Mesothelial cell of epicardium (in vitro differentiated cells): ENCODE results near the gene C5orf34. TPM values are rescaled to one million over a fixed set of nuclear protein-coding genes. Genes with fewer than 3 reads are reported as not detected.
"Not testable (repeated sequence)": the region's sequence is repeated elsewhere in the genome, so short reads cannot be mapped to it uniquely, and the experiment has no call there.

Source experiments
- DNase-seq, 2 experiments: peaks; one replicate each; pipeline ENCODE4 v3.0.0; 2021; ENCODE audit warnings: low spot score in 2 of 2; ENCODE audit not compliant: unreplicated experiment in 2 of 2
- H3K27ac Mint-ChIP-seq: 2 replicates; pipeline ENCODE4 v1.8.0; 2021; ENCODE audit warnings: mixed read lengths
- H3K27me3 Mint-ChIP-seq: 2 replicates; pipeline ENCODE4 v1.8.0; 2021; ENCODE audit warnings: low read depth, mixed read lengths
- H3K36me3 Mint-ChIP-seq: 2 replicates; pipeline ENCODE4 v1.8.0; 2021; ENCODE audit warnings: mixed read lengths
- H3K4me1 Mint-ChIP-seq: 2 replicates; pipeline ENCODE4 v1.8.0; 2021; ENCODE audit warnings: mixed read lengths
- H3K4me3 Mint-ChIP-seq: 2 replicates; pipeline ENCODE4 v1.8.0; 2021; ENCODE audit warnings: mild to moderate bottlenecking, moderate library complexity, mixed read lengths
- H3K9me3 Mint-ChIP-seq: 2 replicates; pipeline ENCODE4 v1.8.0; 2021; ENCODE audit warnings: mixed read lengths
- total RNA-seq: library from RNA; stranded (reverse); gene quantifications from 3 replicates; pipeline ENCODE4 v1.2.1, GENCODE V29; 2021
- TF ChIP-seq, protein P1 (sequence below): fragments of 200-600 bp; sonication (generic); IDR thresholded peaks from one replicate; pipeline ENCODE4 v1.5.0; 2021; ENCODE audit warnings: antibody characterized with exemption; ENCODE audit not compliant: unreplicated experiment

C5orf34 gene
- total RNA-seq, 1 donor from 2014 or later: 5.5 TPM

- H3K9me3 Mint-ChIP-seq: no peaks in the 10 kb centered on the region
- H3K27ac Mint-ChIP-seq: no peak overlapping the region
- no peaks in the 10 kb centered on the region for H3K4me1 Mint-ChIP-seq
- TF ChIP-seq, protein P1, sequence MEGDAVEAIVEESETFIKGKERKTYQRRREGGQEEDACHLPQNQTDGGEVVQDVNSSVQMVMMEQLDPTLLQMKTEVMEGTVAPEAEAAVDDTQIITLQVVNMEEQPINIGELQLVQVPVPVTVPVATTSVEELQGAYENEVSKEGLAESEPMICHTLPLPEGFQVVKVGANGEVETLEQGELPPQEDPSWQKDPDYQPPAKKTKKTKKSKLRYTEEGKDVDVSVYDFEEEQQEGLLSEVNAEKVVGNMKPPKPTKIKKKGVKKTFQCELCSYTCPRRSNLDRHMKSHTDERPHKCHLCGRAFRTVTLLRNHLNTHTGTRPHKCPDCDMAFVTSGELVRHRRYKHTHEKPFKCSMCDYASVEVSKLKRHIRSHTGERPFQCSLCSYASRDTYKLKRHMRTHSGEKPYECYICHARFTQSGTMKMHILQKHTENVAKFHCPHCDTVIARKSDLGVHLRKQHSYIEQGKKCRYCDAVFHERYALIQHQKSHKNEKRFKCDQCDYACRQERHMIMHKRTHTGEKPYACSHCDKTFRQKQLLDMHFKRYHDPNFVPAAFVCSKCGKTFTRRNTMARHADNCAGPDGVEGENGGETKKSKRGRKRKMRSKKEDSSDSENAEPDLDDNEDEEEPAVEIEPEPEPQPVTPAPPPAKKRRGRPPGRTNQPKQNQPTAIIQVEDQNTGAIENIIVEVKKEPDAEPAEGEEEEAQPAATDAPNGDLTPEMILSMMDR: no peak
- DNase-seq: no peak
- H3K4me3 Mint-ChIP-seq: no peak overlapping the region
- H3K36me3 Mint-ChIP-seq: peaks cover 50% of the 10 kb centered on the region
- H3K27me3 Mint-ChIP-seq: no peaks in the 10 kb centered on the region
Measured at GRCh38 chr5:43530648-43531047, 15.7 kb upstream of the C5orf34 start.

DNA sequence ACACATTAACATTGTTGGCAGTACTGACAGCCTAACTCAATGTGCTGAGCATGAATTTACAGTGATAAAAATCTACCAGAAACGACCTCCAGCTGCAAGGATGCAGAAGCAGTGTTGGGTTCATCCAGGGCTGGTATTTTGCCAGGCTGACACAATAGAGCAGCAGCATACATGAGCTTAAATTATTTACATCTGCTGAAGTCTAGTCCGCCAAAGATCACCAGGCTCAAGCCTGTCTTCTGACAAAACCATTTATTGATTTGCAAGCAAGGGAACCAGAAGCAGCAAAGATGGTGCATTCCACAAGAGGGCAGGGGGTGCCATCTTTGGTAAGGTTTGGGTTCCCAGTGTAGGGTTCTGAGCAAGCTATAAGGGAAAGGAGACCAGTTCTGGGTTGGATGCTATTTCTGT, 8.7 kb upstream of the C5orf34 start:
- Mint-ChIP-seq H3K4me1 (no peaks in the 10 kb centered on the region), H3K27me3 (no peaks in the 10 kb centered on the region), H3K4me3 (no peak overlapping the region), H3K27ac (no peak overlapping the region), H3K9me3 (no peaks in the 10 kb centered on the region), H3K36me3 (peaks cover 46% of the 10 kb centered on the region)
- no peak for DNase-seq
- TF ChIP-seq, protein P1: no peak

DNA sequence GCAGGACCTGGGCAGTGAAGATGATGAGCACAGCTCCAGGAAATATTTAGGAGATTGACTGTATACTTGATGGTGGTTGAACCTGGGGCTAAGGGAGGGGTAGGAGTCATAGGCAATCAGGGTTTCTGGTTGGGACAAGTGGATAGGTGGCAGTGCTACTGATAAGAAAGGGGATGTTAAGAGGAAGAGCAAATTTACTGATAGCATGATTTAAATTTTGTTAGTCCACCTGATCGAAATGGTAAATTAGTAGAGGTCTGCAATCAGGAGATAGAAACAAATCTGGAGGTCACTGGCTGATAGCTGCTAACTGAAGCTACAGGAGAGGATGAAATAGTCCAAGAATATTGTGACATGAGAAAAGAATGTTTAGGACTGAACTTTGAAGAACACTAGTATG, 5.7 kb upstream of the C5orf34 start:
- Mint-ChIP-seq H3K27me3 (no peaks in the 10 kb centered on the region), H3K9me3 (no peaks in the 10 kb centered on the region), H3K4me3 (no peak overlapping the region), H3K27ac (no peak overlapping the region), H3K4me1 (peaks cover 3% of the 10 kb centered on the region), H3K36me3 (peaks cover 31% of the 10 kb centered on the region)
- no peak for DNase-seq
- TF ChIP-seq, protein P1: no peak

GRCh38 chr5:43515678-43516048, 715 bp upstream of the C5orf34 start:
- no peaks in the 10 kb centered on the region for H3K27me3 Mint-ChIP-seq
- H3K9me3 Mint-ChIP-seq: peaks cover 5% of the 10 kb centered on the region
- peaks cover 8% of the 10 kb centered on the region for H3K36me3 Mint-ChIP-seq
- peak overlapping the region; percentile 89 for H3K4me3 Mint-ChIP-seq
- TF ChIP-seq, protein P1: no peak
- H3K4me1 Mint-ChIP-seq: peaks cover 22% of the 10 kb centered on the region
- no peak for DNase-seq
- peak overlapping the region; percentile 99 for H3K27ac Mint-ChIP-seq

DNA sequence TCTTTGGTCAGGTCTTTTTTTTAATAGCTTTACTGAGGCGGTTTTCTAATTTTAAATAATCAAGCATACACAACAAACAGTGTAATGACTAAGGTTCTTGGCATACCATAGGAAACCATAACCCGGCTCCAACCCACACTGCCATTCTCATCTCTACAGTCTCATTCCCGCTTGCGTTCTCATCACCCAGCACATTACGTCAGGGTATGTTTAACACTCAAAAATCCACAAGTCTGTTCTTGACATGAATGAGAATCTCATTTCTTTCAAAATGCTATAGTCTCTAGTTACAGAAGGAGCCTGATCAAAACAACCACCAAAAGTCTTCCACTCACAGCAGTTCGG, 505 bp downstream of the C5orf34 start:
- peaks cover 5% of the 10 kb centered on the region for H3K9me3 Mint-ChIP-seq
- no peaks in the 10 kb centered on the region for H3K27me3 Mint-ChIP-seq
- peaks cover 6% of the 10 kb centered on the region for H3K36me3 Mint-ChIP-seq
- TF ChIP-seq, protein P1: no peak
- peaks cover 22% of the 10 kb centered on the region for H3K4me1 Mint-ChIP-seq
- peak overlapping the region; percentile 99 for H3K27ac Mint-ChIP-seq
- DNase-seq: no peak
- peak overlapping the region; percentile 89 for H3K4me3 Mint-ChIP-seq

GRCh38 chr5:43514025-43514424, 923 bp downstream of the C5orf34 start:
- H3K27ac Mint-ChIP-seq: peak overlapping the region; percentile 99

DNA sequence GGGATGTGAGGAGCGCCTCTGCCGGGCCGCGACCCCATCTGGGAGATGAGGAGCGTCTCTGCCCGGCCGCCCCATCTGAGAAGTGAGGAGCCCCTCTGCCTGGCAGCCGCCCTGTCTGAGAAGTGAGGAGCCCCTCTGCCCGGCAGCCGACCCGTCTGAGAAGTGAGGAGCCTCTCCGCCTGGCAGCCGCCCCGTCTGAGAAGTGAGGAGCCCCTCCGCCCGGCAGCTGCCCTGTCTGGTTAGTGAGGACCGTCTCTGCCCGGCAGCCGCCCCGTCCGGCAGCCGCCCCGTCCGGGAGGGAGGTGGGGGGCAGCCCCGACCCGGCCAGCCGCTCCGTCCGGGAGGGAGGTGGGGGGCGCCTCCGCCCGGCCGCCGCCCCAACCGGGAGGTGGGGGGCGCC, 3.9 kb downstream of the C5orf34 start:
- H3K27ac Mint-ChIP-seq, H3K4me3 Mint-ChIP-seq, H3K9me3 Mint-ChIP-seq, H3K27me3 Mint-ChIP-seq, H3K36me3 Mint-ChIP-seq, DNase-seq: not testable (repeated sequence)
- H3K4me1 Mint-ChIP-seq: peaks cover 22% of the 10 kb centered on the region

More at GRCh38 chr5:43514025-43514424, 923 bp downstream of the C5orf34 start:
- peaks cover 5% of the 10 kb centered on the region for H3K9me3 Mint-ChIP-seq
- H3K36me3 Mint-ChIP-seq: peaks cover 6% of the 10 kb centered on the region
- H3K4me3 Mint-ChIP-seq: peak overlapping the region; percentile 89
- DNase-seq: no peak
- no peaks in the 10 kb centered on the region for H3K27me3 Mint-ChIP-seq
- peaks cover 22% of the 10 kb centered on the region for H3K4me1 Mint-ChIP-seq
- TF ChIP-seq, protein P1: no peak
